Stimulated activated CD4-positive, alpha-beta T cell treated with anti-CD3 and anti-CD28 coated beads, TNF-alpha, amount 100 ng/mL, for 48 hours (primary cell): ENCODE results near the gene ZNF724.

Experiments
- DNase-seq, 3 donors: peaks; one replicate each; pipeline ENCODE4 v3.0.0-alpha.2; 2020; ENCODE audit warnings: low read depth in 3 of 3

Gene ZNF724

DNA sequence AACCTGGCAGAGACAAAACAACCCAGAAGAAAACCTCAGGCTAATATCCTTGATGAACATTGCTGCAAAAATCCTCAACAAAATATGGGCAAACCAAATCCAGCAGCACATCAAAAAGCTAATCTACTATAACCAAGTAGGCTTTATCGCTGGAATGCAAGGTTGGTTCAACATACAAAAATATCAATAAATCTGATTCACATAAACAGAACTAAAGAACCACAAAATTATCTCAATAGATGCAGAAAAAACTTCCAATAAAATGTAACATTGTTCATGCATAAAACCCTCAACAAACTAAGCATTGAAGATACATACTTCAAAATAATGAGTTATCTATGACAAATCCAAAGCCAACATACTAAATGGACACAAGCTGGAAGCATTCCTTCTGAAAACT lies 8.8 kb downstream of the ZNF724 start:
- DNase-seq = no peak

DNA sequence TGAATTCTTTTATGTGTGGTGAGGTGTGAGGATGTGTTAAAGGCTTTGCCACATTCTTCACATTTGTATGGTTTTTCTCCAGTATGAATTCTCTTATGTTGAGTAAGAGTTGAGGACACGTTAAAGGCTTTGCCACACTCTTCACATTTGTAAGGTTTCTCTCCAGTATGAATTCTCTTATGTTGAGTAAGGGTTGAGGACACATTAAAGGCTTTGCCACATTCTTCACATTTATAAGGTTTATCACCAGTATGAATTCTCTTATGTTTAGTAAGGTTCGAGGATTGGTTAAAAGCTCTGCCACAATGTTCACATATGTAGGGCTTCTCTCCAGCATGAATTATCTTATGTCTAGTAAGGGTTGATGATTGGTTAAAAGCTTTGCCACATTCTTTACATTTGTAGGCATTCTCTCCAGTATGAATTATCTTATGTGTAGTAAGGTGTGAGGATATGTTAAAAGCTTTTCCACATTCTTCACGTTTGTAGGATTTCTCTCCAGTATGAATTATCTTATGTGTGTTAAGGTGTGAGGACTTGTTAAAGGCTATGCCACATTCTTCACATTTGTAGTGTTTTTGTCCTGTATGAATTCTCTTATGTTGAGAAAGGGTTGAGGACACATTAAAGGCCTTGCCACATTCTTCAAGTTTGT lies 27.1 kb downstream of the ZNF724 start:
- DNase-seq = no peak

DNA sequence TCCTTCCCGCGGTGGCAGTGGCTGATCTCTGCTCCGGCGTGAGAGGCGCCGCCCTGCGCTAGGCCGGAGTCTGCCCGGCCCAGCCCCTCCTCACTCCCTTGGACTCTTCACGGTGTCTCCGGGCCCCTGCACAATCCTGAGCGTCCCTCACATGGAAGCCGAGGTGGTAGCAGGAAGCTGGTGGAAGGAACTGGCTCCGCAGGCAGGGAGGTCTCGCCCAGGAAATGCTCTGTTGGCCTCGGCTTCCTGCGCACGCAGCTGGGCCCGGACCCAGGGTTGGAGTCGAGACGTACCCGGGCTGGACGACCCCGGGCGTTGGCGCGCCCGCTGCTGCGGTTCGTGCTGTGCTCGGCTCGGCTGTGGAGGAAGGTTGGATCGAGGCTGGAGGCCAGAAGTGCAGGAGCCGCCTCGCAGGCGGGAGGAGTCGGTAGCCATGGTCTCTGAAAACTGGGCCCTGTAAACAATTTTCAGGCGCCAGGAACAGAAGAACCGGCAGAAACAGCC lies 46.3 kb downstream of the ZNF724 start:
- no peak for DNase-seq

DNA sequence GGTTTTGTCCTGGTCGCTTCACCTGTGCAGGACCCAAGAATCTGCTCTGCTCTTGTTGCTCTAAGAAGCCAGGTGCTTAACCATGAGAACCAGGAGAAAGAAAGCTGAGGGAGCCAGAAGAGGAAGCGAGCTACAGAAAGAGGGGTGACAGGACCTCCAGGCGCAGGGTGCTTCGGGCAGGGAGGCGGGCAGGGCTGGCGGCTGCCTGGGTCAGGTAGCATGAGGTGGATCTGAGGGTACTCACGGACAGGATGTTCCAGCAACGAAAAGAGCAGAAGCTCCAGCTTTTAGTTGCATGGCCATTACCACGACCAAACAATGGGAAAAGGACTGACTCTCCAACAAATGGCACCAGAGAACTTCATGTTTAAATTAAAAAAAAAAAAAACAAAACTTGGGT lies 59.9 kb downstream of the ZNF724 start:
- DNase-seq = no peak

DNA sequence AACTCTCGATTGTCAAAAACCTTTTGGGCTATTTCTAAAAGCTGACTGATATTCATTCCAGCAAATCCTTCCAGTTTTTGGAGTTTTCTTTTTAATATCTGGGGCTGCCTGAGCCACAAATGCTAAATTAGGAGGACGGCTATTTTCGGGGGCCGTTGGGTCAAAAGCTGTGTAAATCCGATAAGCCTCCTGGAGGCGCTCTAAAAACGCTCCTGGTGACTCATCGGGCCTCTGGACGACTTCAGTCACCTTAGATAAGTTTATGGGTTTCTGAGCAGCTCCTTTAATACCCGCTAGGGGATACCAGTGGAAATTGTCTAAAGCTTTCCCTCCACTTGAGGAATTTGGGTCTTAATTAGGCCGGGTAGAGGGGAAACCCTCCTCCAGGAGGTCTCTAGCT lies 66.9 kb downstream of the ZNF724 start:
- DNase-seq = no peak
